CD4-positive, alpha-beta T cell (primary cell): ENCODE data around the gene AREG. TPM values are rescaled to one million over a fixed set of nuclear protein-coding genes. Genes with fewer than 3 reads are reported as not detected.

Source experiments
- ATAC-seq: fragments of 200-7000 bp; cut with Tn5 transposase; one replicate; pipeline ENCODE4 v1.10.0; 2022; ENCODE audit warnings: mild to moderate bottlenecking; ENCODE audit not compliant: poor library complexity
- CTCF ChIA-PET: fragments of 350-600 bp; sonication (Branson Sonifier 250); formaldehyde crosslinking; loops from one replicate; lab custom pipeline; 2021; ENCODE audit warnings: antibody characterized with exemption, inconsistent platforms; lab: Charles Lee
- POLR2A ChIA-PET: fragments of 350-600 bp; sonication (Branson Sonifier 250); formaldehyde crosslinking; loops from one replicate; lab custom pipeline; 2021; ENCODE audit warnings: antibody characterized with exemption, inconsistent platforms; lab: Charles Lee
- DNase-seq, 14 experiments: peaks; one replicate each; pipeline ENCODE4 v3.0.0-alpha.2; 2013 to 2020; ENCODE audit warnings: mixed read lengths in 2 of 14
- H3K27ac ChIP-seq, 2 donors: one replicate each; pipeline versions ENCODE4 v1.5.1 to v1.7.0; 2013; ENCODE audit warnings: low read length in 2 of 2, low read depth in 1 of 2, mild to moderate bottlenecking in 1 of 2
- H3K27me3 ChIP-seq, 2 experiments: 1 replicate in 1 of 2; 2 replicates in 1 of 2; pipeline versions ENCODE4 v1.6.1 to v1.7.0; 2013; ENCODE audit warnings: low read length in 2 of 2, control low read depth in 1 of 2, mild to moderate bottlenecking in 1 of 2, moderate library complexity in 1 of 2; ENCODE audit not compliant: insufficient read depth in 2 of 2, control insufficient read depth in 1 of 2
- H3K36me3 ChIP-seq: one replicate; pipeline ENCODE4 v1.6.1; 2013; ENCODE audit warnings: low read length, control low read depth; ENCODE audit not compliant: insufficient read depth
- H3K4me1 ChIP-seq: one replicate; pipeline ENCODE4 v1.6.1; 2013; ENCODE audit warnings: low read length, control low read depth; ENCODE audit not compliant: insufficient read depth
- H3K4me3 ChIP-seq: one replicate; pipeline ENCODE4 v1.5.1; 2013; ENCODE audit warnings: mild to moderate bottlenecking, low read length, moderate library complexity
- H3K9me3 ChIP-seq, 2 experiments: 1 replicate in 1 of 2; 2 replicates in 1 of 2; pipeline versions ENCODE4 v1.6.1 to v1.7.0; 2013; ENCODE audit warnings: low read length in 2 of 2, mild to moderate bottlenecking in 2 of 2, control low read depth in 1 of 2, moderate library complexity in 1 of 2; ENCODE audit not compliant: control insufficient read depth in 1 of 2, insufficient read depth in 1 of 2
- H3K27ac Mint-ChIP-seq: one replicate; pipeline ENCODE4 v1.8.0; 2020; ENCODE audit warnings: mixed read lengths
- H3K27me3 Mint-ChIP-seq: one replicate; pipeline ENCODE4 v1.8.0; 2021; ENCODE audit warnings: mixed read lengths
- H3K36me3 Mint-ChIP-seq: one replicate; pipeline ENCODE4 v1.8.0; 2021; ENCODE audit warnings: low read depth, mixed read lengths
- H3K4me1 Mint-ChIP-seq: one replicate; pipeline ENCODE4 v1.8.0; 2021; ENCODE audit warnings: low read depth, mixed read lengths
- H3K4me3 Mint-ChIP-seq: one replicate; pipeline ENCODE4 v1.8.0; 2020; ENCODE audit warnings: mild to moderate bottlenecking, mixed read lengths
- H3K9me3 Mint-ChIP-seq: one replicate; pipeline ENCODE4 v1.8.0; 2020; ENCODE audit warnings: mixed read lengths
- CTCF ChIP-seq: fragments of 200-600 bp; IDR thresholded peaks from one replicate; pipeline ENCODE4 v1.8.0; 2022; ENCODE audit warnings: antibody characterized with exemption, mild to moderate bottlenecking
- intact Hi-C, 2 experiments: fragments of 100-400 bp; cut with DNase I in 1 of 2; cut with micrococcal nuclease in 1 of 2; formaldehyde crosslinking; loops; one replicate each; pipeline versions ENCODE4 v1.15.1 to v1.9.0; 2023 to 2025; cut with DNase I, micrococcal nuclease
- total RNA-seq, 174 experiments: library from RNA in 2 of 174; stranded (reverse) in 2 of 174; gene quantifications; one replicate each; pipeline ENCODE4 v1.2.3 and lab custom pipeline; 2021 to 2026

AREG gene
- total RNA-seq, 2 experiments from 2014 or later: 57.9 to 63.8 TPM

- H3K9me3 ChIP-seq: no peaks in the 10 kb centered on the region
- TF ChIP-seq CTCF: no peak
- H3K4me1 ChIP-seq: peaks cover 3% of the 10 kb centered on the region
- DNase-seq (no peak), ATAC-seq (no peak)
- H3K4me3 Mint-ChIP-seq: no peak overlapping the region
- H3K4me3 ChIP-seq: no peak overlapping the region
- H3K27ac Mint-ChIP-seq: no peak overlapping the region
- ChIA-PET POLR2A (no interaction called here), CTCF (no interaction called here)
- H3K4me1 Mint-ChIP-seq: peaks cover 13% of the 10 kb centered on the region
- no peaks in the 10 kb centered on the region for H3K27me3 ChIP-seq
- H3K9me3 Mint-ChIP-seq: no peaks in the 10 kb centered on the region
- H3K36me3 ChIP-seq: no peaks in the 10 kb centered on the region
- no peaks in the 10 kb centered on the region for H3K27me3 Mint-ChIP-seq
- H3K27ac ChIP-seq: no peak overlapping the region
- H3K36me3 Mint-ChIP-seq: peaks cover 3% of the 10 kb centered on the region
- intact Hi-C loops: loop anchor here (5.0 to 10.0 kb wide), 2 partner anchors 38 to 194 kb away; no protein-coding TSS in a partner anchor
These were observed 4.6 kb upstream of the AREG start for GRCh38 chr4:74440356-74440755.

GRCh38 chr4:74441744-74442143 is 3.2 kb upstream of the AREG start:
- Mint-ChIP-seq H3K27me3 (no peaks in the 10 kb centered on the region), H3K36me3 (peaks cover 3% of the 10 kb centered on the region), H3K9me3 (no peaks in the 10 kb centered on the region), H3K4me3 (no peak overlapping the region), H3K27ac (no peak overlapping the region), H3K4me1 (peaks cover 15% of the 10 kb centered on the region)
- DNase-seq: no peak
- ChIA-PET CTCF (no interaction called here), POLR2A (no interaction called here)
- Histone ChIP-seq H3K9me3 (no peaks in the 10 kb centered on the region), H3K36me3 (no peaks in the 10 kb centered on the region), H3K4me3 (no peak overlapping the region), H3K4me1 (peaks cover 6% of the 10 kb centered on the region), H3K27me3 (no peaks in the 10 kb centered on the region), H3K27ac (no peak overlapping the region)
- no peak for TF ChIP-seq CTCF
- no peak for ATAC-seq
- intact Hi-C loops: loop anchor here (5.0 to 10.0 kb wide), 2 partner anchors 39 to 193 kb away; no protein-coding TSS in a partner anchor

- Mint-ChIP-seq H3K36me3 (peaks cover 3% of the 10 kb centered on the region), H3K27ac (no peak overlapping the region), H3K4me3 (peak overlapping the region; percentile 16), H3K4me1 (peaks cover 15% of the 10 kb centered on the region), H3K9me3 (no peaks in the 10 kb centered on the region), H3K27me3 (peaks cover 5% of the 10 kb centered on the region)
- TF ChIP-seq CTCF: no peak
- H3K36me3 ChIP-seq: no peaks in the 10 kb centered on the region
- H3K27me3 ChIP-seq: no peaks in the 10 kb centered on the region
- H3K4me3 ChIP-seq: no peak overlapping the region
- POLR2A ChIA-PET: interaction anchor here (1.2 kb wide), 1 partner anchor 44 kb away, joined by 4 read pairs; no protein-coding TSS in a partner anchor
- no peaks in the 10 kb centered on the region for H3K9me3 ChIP-seq
- CTCF ChIA-PET: interaction anchor here (1.0 kb wide), 1 partner anchor 10 kb away, joined by 3 read pairs; no protein-coding TSS in a partner anchor
- no peak overlapping the region for H3K27ac ChIP-seq
- ATAC-seq (no peak), DNase-seq (no peak)
- H3K4me1 ChIP-seq: peaks cover 6% of the 10 kb centered on the region
- intact Hi-C loops: loop anchor here (5.0 to 10.0 kb wide), 3 partner anchors 69 to 294 kb away; no protein-coding TSS in a partner anchor
These were observed 1.4 kb downstream of the AREG start for GRCh38 chr4:74446193-74446868.
